ENCODE measurements around the gene PBX1. TPM values are rescaled to one million over a fixed set of nuclear protein-coding genes. Genes with fewer than 3 reads are reported as not detected.

The PBX1 gene
- polyA plus RNA-seq, 3 donors, result 0.07 TPM; not detected in 2

DNA sequence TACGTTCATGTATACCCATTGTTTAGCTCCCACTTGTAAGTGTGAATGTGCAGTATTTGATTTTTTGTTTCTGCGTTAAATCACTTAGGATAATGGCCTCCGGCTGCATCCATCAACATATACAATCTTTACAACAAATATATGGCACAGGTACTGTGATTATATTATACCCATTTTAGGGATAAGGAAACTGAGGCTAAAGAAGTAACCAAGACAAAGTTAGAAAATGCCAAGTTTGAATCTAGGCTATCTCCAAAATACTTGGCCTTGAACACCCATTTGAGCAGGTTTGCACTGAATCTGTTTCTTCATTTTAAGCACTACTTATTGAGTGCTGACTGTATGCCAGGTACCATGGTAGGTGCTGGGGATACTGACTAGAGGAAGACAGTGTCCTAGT lies 149.6 kb downstream of the PBX1 start:
- Histone ChIP-seq H3K9me3 (replicated peaks in 1 of 2; ENCODE audit: control insufficient read depth in 1 of 2, insufficient read depth in 1 of 2, low read length in 2 of 2) (no peaks in the 10 kb centered on the region), H4K20me1 (ENCODE audit: insufficient read depth, low read length) (no peaks in the 10 kb centered on the region), H3K36me3 (replicated peaks in 1 of 2; ENCODE audit: control insufficient read depth in 1 of 2, insufficient read depth in 2 of 2, low read length in 2 of 2) (no peaks in the 10 kb centered on the region), H3K9ac (ENCODE audit: insufficient read depth, low read length, poor library complexity, severe bottlenecking) (no peak overlapping the region), H3K79me2 (ENCODE audit: insufficient read depth, low read length) (no peaks in the 10 kb centered on the region), H3K4me1 (ENCODE audit: control insufficient read depth in 1 of 2, insufficient read depth in 2 of 2, low read length in 2 of 2) (peaks cover 15 to 18% of the 10 kb centered on the region in 2 donors), H3K27me3 (ENCODE audit: control insufficient read depth in 2 of 2, insufficient read depth in 2 of 2, low read length in 2 of 2) (peaks cover 30 to 41% of the 10 kb centered on the region in 2 donors), H3K4me3 (replicated peaks in 1 of 3; ENCODE audit: low read depth in 2 of 3, low read length in 3 of 3) (no peak overlapping the region), H2AFZ (ENCODE audit: insufficient read depth, low read depth, low read length, poor library complexity, severe bottlenecking) (no peak overlapping the region), H3K4me2 (replicated peaks; ENCODE audit: extremely low read depth, low read length, poor library complexity, severe bottlenecking) (peak overlapping the region; percentile 45), H3K27ac (ENCODE audit: low read depth in 1 of 2, low read length in 2 of 2) (no peak overlapping the region)
- peaks cover 4 to 15% of the 10 kb centered on the region in 2 donors for H3K36me3 Mint-ChIP-seq
- H3K4me3 Mint-ChIP-seq, result peak overlapping the region in 1 of 2 donors; percentile 30
- H3K27ac Mint-ChIP-seq, result peak overlapping the region in 4 of 7 donors; percentile 30 to 55 (median 44)
- WGBS (ENCODE audit: insufficient coverage), result no CpG with 5 or more reads among the region's 3 CpGs
- H3K4me1 Mint-ChIP-seq, result peaks cover 41% of the 10 kb centered on the region
- H3K9me3 Mint-ChIP-seq, result peaks cover 0 to 11% (median 6%) of the 10 kb centered on the region in 7 donors
- TF ChIP-seq, protein P1, sequence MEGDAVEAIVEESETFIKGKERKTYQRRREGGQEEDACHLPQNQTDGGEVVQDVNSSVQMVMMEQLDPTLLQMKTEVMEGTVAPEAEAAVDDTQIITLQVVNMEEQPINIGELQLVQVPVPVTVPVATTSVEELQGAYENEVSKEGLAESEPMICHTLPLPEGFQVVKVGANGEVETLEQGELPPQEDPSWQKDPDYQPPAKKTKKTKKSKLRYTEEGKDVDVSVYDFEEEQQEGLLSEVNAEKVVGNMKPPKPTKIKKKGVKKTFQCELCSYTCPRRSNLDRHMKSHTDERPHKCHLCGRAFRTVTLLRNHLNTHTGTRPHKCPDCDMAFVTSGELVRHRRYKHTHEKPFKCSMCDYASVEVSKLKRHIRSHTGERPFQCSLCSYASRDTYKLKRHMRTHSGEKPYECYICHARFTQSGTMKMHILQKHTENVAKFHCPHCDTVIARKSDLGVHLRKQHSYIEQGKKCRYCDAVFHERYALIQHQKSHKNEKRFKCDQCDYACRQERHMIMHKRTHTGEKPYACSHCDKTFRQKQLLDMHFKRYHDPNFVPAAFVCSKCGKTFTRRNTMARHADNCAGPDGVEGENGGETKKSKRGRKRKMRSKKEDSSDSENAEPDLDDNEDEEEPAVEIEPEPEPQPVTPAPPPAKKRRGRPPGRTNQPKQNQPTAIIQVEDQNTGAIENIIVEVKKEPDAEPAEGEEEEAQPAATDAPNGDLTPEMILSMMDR (IDR thresholded peaks at IDR 0.05), result no peak
- H3K27me3 Mint-ChIP-seq (ENCODE audit: low read depth in 3 of 3), result peaks cover 44 to 60% (median 55%) of the 10 kb centered on the region in 3 donors
- intact Hi-C loops (cut with micrococcal nuclease), result no loop called here
- DNase-seq, result no peak

DNA sequence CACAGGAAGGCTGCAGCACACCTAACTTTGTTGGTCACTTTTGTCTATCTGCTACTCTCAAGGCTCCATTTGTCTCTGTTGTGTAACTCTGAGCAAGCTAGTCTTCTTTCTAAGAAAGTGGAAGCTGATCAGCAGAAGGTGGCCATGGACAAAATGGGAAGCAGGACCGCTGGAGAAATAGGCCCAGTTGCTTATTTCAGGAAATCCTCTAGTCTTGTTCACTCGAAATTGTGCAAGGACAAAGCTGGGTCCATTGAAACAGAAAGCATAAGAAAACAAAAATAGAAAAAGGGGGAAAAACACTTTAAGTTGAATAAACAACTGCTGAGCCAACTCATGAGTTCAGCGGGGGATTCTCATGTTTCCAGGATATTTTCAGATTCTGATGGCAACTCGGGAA lies 150.1 kb downstream of the PBX1 start:
- Mint-ChIP-seq H3K36me3 (peaks cover 4 to 15% of the 10 kb centered on the region in 2 donors), H3K4me1 (peaks cover 44% of the 10 kb centered on the region), H3K27me3 (ENCODE audit: low read depth in 3 of 3) (peaks cover 44 to 63% (median 59%) of the 10 kb centered on the region in 3 donors), H3K9me3 (peaks cover 0 to 11% (median 6%) of the 10 kb centered on the region in 7 donors), H3K27ac (peak overlapping the region; percentile 10 to 84 (median 62)), H3K4me3 (peak overlapping the region in 1 of 2 donors; percentile 63)
- WGBS (ENCODE audit: insufficient coverage), result 20% methylated on average over 4 of the region's 4 CpGs
- Histone ChIP-seq H3K27me3 (ENCODE audit: control insufficient read depth in 2 of 2, insufficient read depth in 2 of 2, low read length in 2 of 2) (peaks cover 34 to 43% of the 10 kb centered on the region in 2 donors), H3K4me3 (replicated peaks in 1 of 3; ENCODE audit: low read depth in 2 of 3, low read length in 3 of 3) (no peak overlapping the region), H3K9me3 (replicated peaks in 1 of 2; ENCODE audit: control insufficient read depth in 1 of 2, insufficient read depth in 1 of 2, low read length in 2 of 2) (no peaks in the 10 kb centered on the region), H2AFZ (ENCODE audit: insufficient read depth, low read depth, low read length, poor library complexity, severe bottlenecking) (no peak overlapping the region), H4K20me1 (ENCODE audit: insufficient read depth, low read length) (no peaks in the 10 kb centered on the region), H3K79me2 (ENCODE audit: insufficient read depth, low read length) (no peaks in the 10 kb centered on the region), H3K9ac (ENCODE audit: insufficient read depth, low read length, poor library complexity, severe bottlenecking) (no peak overlapping the region), H3K4me2 (replicated peaks; ENCODE audit: extremely low read depth, low read length, poor library complexity, severe bottlenecking) (peak overlapping the region; percentile 45), H3K27ac (ENCODE audit: low read depth in 1 of 2, low read length in 2 of 2) (no peak overlapping the region), H3K4me1 (ENCODE audit: control insufficient read depth in 1 of 2, insufficient read depth in 2 of 2, low read length in 2 of 2) (peaks cover 15 to 18% of the 10 kb centered on the region in 2 donors), H3K36me3 (replicated peaks in 1 of 2; ENCODE audit: control insufficient read depth in 1 of 2, insufficient read depth in 2 of 2, low read length in 2 of 2) (no peaks in the 10 kb centered on the region)
- intact Hi-C loops (cut with micrococcal nuclease), result no loop called here
- TF ChIP-seq, protein P1 (IDR thresholded peaks at IDR 0.05), result no peak
- DNase-seq, result peak; percentile 73 to 88 (median 74)

All from CD14-positive monocyte (primary cell).